ENCODE data around the gene MXD4.

DNA sequence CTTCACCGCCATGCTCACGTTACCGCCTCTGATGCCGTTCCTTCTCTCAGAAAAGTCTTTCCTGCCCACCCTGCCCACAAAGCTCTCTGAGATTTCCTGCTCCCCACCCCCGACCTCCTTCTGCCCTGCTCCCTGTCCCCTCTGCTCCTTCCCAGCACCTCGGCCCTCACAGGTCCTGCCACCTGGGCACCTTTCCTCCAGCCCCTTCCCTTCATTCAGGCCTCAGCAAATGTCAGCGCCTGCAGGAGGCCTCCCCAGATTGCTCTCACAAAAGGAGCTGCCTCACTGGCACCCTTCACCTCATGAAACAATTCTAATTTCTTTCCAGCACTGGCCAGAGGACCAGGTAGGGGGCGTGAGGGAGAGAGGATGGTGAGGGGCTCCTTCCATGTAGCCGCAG, 33.6 kb upstream of the MXD4 start:
- TF ChIP-seq, protein P1, sequence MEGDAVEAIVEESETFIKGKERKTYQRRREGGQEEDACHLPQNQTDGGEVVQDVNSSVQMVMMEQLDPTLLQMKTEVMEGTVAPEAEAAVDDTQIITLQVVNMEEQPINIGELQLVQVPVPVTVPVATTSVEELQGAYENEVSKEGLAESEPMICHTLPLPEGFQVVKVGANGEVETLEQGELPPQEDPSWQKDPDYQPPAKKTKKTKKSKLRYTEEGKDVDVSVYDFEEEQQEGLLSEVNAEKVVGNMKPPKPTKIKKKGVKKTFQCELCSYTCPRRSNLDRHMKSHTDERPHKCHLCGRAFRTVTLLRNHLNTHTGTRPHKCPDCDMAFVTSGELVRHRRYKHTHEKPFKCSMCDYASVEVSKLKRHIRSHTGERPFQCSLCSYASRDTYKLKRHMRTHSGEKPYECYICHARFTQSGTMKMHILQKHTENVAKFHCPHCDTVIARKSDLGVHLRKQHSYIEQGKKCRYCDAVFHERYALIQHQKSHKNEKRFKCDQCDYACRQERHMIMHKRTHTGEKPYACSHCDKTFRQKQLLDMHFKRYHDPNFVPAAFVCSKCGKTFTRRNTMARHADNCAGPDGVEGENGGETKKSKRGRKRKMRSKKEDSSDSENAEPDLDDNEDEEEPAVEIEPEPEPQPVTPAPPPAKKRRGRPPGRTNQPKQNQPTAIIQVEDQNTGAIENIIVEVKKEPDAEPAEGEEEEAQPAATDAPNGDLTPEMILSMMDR (optimal IDR thresholded peaks at IDR 0.05 in 1 of 3, IDR thresholded peaks at IDR 0.05 in 1 of 3, conservative IDR thresholded peaks at IDR 0.05 in 1 of 3; ENCODE audit: extremely low read depth in 1 of 3, insufficient read depth in 2 of 3, low read length in 3 of 3): no peak
- TF ChIP-seq EZH2 (IDR thresholded peaks at IDR 0.05; ENCODE audit: low read length): no peak

Data from keratinocyte (primary cell).